GM13976 (cell line): Measurements from ENCODE around the gene GRN.
A peak's percentile ranks its signal among the peaks of the same experiment; 100 is the strongest.

Source experiments
- DNase-seq: peaks from one replicate; pipeline ENCODE4 v3.0.0; 2012; ENCODE audit warnings: low spot score
- in situ Hi-C: fragments of 300-500 bp; cut with MboI; formaldehyde crosslinking; loops from one replicate; pipeline ENCODE4 v1.12.0; 2022; ENCODE audit warnings: low sequenced_read_pairs, mixed read lengths, inconsistent platforms; ENCODE audit not compliant: unreplicated experiment
- TF ChIP-seq, protein P1 (sequence below): IDR thresholded peaks from 2 replicates; pipeline ENCODE4 v1.5.1; 2012; ENCODE audit warnings: borderline replicate concordance, mild to moderate bottlenecking; ENCODE audit not compliant: insufficient read depth; ENCODE audit errors: extremely low read depth, missing control alignments, control extremely low read depth

GRN gene

DNA sequence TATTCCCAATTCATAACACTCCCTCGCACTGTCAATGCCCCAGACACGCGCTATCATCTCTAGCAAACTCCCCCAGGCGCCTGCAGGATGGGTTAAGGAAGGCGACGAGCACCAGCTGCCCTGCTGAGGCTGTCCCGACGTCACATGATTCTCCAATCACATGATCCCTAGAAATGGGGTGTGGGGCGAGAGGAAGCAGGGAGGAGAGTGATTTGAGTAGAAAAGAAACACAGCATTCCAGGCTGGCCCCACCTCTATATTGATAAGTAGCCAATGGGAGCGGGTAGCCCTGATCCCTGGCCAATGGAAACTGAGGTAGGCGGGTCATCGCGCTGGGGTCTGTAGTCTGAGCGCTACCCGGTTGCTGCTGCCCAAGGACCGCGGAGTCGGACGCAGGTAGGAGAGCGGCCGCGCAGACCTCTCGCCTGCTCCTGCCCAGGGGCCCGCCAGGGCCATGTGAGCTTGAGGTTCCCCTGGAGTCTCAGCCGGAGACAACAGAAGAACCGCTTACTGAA, at the start of gene GRN:
GRN (plus strand) TSS at position 364 of the 515 bp plus-strand sequence. CDS start 3,863 bp downstream, outside the sequence.
- DNase-seq: peak; percentile 95
- TF ChIP-seq, protein P1, sequence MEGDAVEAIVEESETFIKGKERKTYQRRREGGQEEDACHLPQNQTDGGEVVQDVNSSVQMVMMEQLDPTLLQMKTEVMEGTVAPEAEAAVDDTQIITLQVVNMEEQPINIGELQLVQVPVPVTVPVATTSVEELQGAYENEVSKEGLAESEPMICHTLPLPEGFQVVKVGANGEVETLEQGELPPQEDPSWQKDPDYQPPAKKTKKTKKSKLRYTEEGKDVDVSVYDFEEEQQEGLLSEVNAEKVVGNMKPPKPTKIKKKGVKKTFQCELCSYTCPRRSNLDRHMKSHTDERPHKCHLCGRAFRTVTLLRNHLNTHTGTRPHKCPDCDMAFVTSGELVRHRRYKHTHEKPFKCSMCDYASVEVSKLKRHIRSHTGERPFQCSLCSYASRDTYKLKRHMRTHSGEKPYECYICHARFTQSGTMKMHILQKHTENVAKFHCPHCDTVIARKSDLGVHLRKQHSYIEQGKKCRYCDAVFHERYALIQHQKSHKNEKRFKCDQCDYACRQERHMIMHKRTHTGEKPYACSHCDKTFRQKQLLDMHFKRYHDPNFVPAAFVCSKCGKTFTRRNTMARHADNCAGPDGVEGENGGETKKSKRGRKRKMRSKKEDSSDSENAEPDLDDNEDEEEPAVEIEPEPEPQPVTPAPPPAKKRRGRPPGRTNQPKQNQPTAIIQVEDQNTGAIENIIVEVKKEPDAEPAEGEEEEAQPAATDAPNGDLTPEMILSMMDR: no peak
- in situ Hi-C loops: no loop called here

DNA sequence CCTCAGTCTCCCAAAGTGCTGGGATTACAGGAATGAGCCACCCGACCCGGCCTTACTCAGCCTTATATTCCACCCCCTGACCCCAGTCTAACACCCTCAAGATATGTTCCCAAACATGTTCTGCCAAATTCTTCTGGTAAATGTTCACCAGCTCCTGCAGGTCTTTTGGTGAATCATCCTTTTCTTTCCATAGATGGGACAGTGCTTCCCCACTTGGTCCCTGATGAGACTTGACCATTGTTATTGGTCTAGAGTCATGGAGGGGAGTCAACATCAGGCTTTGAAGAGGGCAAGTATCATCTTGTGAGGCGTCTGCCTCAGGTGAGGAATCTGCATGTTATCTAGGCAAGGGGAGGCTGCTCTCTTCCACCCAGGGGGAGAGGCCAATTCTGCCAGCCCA, 47.1 kb upstream of the GRN start:
- DNase-seq: no peak
- in situ Hi-C loops: no loop called here
- TF ChIP-seq, protein P1: no peak

DNA sequence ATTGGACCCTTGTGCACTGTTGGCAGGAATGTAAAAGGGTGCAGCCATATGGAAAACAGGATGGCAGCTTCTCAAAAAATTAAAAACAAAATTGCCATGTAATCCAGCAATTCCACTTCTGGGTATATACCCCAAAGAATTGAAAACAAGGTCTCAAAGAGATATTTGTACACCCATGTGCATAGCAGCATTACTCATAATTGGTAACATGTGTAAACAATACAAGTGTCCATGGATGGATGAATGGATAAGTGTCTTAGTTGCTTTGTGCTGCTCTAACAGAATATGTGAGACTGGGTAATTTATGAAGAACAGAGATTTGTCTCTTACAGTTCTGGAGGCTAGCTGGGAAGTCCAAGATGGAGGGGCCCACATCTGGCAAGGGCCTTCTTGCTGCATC, 40.5 kb upstream of the GRN start:
- in situ Hi-C loops: no loop called here
- TF ChIP-seq, protein P1: no peak
- DNase-seq: no peak

DNA sequence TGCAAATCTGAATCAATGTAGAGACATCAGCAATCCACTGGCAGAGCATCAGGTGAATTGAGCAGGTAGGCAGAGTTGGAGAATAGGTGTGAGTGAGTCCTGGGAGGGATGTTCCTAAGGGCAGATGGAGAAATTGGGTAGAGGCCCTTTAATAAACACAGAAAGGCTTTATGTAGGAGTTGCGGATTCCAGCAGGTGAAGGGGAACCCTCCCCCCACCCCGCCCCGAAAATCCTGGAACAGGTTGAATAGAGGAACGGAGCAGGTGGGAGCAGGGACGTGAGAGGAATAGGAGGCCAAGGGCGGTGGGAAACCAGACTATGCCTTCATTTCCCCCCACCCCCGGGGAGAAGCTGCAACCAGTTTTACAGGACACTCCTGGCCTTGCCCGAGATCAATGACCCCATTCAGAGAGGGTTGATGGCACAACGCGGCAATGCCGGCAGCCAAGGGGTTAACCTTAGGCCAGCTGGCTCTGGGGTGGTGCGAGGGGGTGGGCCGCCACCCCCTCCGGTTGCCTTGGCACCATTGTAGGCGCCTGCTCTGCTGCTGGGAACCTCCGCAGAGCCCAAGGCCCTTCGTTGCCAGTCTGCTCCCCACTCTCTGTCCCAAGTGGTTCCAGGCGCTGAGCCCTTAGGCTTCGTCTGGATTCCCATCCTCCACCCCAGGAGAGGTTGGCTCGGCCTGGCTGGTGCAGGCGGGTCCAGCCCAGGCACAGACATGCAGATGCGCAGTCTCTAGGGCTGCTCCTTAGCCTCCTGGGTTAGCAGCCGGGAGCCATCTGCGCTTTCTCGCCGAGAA, 37.5 kb upstream of the GRN start:
- in situ Hi-C loops: no loop called here

DNA sequence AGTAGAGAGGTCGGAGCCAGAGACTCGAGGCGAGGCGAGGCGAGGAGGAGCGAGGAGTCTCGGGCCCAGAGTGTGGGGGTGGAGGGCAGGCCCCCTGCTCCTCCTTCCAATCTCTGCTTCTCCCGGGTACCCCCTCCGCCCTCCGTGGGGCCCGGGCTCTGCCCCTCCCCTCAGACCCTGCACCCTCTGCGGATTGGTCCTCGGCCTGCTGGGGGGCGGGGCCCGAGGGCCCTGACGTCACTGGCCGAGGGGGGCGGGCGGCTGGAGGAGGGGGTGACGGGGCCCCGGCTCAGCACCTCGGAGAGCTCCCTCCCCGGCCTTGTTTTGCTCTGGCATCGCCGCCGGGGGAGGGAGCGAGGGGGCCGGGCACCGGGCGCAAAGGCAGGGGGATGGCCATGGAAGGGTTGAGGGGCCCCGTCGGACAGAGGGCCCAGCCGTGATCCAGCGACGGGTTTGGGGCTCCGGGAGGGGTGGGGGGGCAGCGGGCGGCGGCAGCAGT, 36.7 kb upstream of the GRN start, which contains the start of gene RUNDC3A:
RUNDC3A (plus strand) TSS at position 282 of the 499 bp plus-strand sequence. CDS start 232 bp downstream, outside the sequence.
- TF ChIP-seq, protein P1: no peak
- in situ Hi-C loops: no loop called here
- peak; percentile 95 for DNase-seq

More for the DNA sequence above, 37.5 kb upstream of the GRN start:
- TF ChIP-seq, protein P1: no peak
- peak; percentile 47 for DNase-seq

DNA sequence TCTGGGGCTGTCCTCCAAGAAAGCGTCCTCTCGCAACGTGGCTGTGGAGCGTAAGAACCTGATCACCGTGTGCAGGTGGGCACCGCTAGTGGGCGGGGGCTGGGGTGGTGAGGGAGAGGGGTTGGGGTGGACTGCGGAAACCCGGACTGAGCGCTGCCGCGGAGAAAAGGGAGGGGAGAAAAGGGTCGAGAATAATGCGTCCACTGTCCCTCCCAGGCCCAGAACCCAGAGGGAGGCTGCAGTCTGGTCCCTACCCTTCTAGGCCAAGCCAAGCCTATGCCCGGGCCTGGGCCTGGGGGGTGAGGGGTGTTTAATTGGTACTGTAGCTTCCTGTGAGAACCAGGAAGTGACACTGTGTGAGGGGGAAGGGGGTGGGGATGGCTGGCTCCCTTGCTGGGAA, 36.2 kb upstream of the GRN start:
- TF ChIP-seq, protein P1: no peak
- DNase-seq: no peak
- in situ Hi-C loops: no loop called here
